ENCODE measurements around the gene WNK4.

The WNK4 gene

DNA sequence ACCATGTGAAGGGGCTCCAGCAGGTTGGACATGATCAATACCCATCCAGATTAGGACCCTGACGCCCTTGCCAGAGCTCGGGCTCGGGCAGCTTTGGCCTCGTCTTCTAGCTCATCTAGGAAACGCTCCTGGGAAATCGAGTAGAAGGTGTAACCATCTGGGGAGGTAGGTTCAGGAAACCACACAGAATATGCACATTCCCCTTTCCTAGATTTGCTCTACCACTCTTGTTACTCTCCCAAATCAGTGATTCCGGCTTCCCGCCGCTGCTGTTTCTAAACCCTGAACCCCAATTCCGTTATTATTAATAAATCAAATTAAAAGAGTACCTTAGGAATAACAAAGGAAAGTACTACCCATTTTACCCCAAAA lies 17.6 kb downstream of the WNK4 start:
- no peaks in the 10 kb centered on the region for H3K36me3 ChIP-seq (ENCODE audit: insufficient read depth, low read length)
- H3K27me3 ChIP-seq (ENCODE audit: insufficient read depth, low read length), result no peaks in the 10 kb centered on the region
- H3K4me3 ChIP-seq (ENCODE audit: low read depth, low read length), result peak overlapping the region; percentile 93
- H3K4me1 ChIP-seq (ENCODE audit: control insufficient read depth, insufficient read depth, low read length, unreplicated experiment), result peaks cover 9% of the 10 kb centered on the region
- no peak overlapping the region for H3K27ac ChIP-seq (ENCODE audit: low read depth, low read length)
- peaks cover 14% of the 10 kb centered on the region for H3K79me2 ChIP-seq (ENCODE audit: control insufficient read depth, insufficient read depth, low read length, unreplicated experiment)
- H2AFZ ChIP-seq (ENCODE audit: low read length, unreplicated experiment), result peak overlapping the region; percentile 62

DNA sequence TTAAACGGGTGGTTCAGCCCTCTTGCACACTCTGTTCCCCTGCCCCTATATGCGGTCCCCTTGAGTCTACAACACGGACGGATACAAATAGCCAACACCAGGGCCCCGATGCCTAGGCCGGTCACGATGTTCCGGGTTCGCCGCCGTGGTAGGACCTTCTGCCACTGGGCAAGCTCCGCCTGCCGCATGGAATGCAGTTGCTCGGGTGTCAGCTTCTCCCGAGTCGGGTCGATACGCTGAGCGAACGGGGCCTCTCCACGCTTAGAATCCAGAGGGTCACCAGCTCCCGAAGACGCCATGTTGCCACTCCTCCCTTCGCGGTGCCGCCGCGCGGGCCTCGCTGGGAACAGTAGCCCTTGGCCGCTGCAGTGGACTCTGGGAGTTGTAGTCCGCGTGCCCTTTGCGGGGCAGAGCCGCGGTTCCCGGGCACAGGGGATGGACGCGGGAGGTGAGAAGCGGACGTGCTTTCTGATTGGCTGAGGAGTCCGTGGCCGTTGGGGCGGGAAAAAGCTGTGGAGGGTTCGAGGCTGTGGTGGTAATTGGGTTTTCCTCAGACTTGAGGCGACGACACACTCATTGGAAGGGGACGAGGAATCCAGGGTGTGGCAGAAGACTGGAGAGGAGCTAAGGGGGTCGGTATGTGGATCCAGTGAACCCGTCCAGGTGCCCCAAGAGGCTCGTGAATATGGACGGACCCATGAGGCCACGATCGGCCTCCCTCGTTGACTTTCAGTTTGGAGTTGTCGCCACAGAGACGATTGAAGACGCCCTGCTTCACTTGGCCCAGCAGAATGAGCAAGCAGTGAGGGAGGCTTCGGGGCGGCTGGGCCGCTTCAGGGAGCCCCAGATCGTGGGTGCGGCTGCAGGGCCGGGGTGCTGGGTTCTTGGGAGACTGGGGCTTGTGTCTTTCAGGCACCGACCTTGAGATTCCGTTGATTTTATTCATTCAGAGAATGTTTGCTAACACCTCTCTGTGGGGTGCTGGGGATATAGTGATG lies 18.3 kb downstream of the WNK4 start, which contains the start of the genes CNTD1 and COA3:
CNTD1 (plus strand) TSS at position 479 of the 998 bp plus-strand sequence; CDS start at position 686, 207 bp downstream.
COA3 (minus strand) TSS at position 322 of the 998 bp plus-strand sequence; CDS start at position 299, 23 bp downstream.
- H3K27ac ChIP-seq (ENCODE audit: low read depth, low read length), result no peak within 1 kb of the TSS
- H3K4me3 ChIP-seq (ENCODE audit: low read depth, low read length), result peak within 1 kb of the TSS; percentile 93
- no peaks in the 10 kb centered on the region for H3K36me3 ChIP-seq (ENCODE audit: insufficient read depth, low read length)
- no peaks in the 10 kb centered on the region for H3K27me3 ChIP-seq (ENCODE audit: insufficient read depth, low read length)
- peaks cover 9% of the 10 kb centered on the region for H3K4me1 ChIP-seq (ENCODE audit: control insufficient read depth, insufficient read depth, low read length, unreplicated experiment)
- peak within 1 kb of the TSS; percentile 76 for H2AFZ ChIP-seq (ENCODE audit: low read length, unreplicated experiment)
- H3K79me2 ChIP-seq (ENCODE audit: control insufficient read depth, insufficient read depth, low read length, unreplicated experiment), result peaks cover 14% of the 10 kb centered on the region

DNA sequence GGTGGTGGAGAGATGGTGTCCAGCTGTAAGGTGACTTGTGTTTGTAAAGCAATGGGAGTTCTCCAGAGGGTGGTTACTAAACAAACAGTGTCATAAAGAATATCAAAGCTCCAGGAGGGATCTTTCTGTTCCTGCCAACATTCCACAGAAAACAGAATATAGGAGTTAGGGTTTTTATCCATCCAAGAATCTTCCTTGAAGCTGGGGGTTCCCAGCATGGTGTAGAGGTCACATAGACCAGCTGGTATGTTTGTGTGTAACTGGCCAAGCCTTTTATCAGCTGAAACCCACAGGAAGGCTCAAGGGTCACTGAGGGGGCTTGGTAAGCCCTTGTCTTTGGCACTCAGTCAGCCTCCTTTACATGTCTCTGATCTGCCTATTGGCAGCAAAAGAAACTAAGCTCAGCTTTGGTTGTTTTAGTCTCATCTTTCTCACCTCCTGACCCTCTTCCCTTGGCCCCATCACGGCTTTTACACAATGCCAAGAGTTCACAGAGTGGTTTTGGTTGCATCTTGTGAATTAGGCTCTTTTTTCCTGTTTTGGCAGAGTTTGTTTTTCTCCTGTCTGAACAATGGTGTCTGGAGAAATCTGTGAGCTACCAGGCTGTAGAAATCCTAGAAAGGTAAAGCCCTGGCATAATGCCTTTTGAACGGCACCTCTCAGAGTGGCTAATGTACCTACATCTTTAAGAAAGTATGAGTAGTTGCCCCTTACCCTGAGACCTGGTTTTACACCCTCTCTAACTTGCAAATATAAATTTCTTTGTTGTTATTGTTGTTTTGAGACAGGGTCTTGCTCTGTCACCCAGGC lies 22.9 kb downstream of the WNK4 start:
- Histone ChIP-seq H3K27ac (ENCODE audit: low read depth, low read length) (no peak overlapping the region), H3K36me3 (ENCODE audit: insufficient read depth, low read length) (no peaks in the 10 kb centered on the region), H3K4me1 (ENCODE audit: control insufficient read depth, insufficient read depth, low read length, unreplicated experiment) (no peaks in the 10 kb centered on the region), H2AFZ (ENCODE audit: low read length, unreplicated experiment) (no peak overlapping the region), H3K79me2 (ENCODE audit: control insufficient read depth, insufficient read depth, low read length, unreplicated experiment) (no peaks in the 10 kb centered on the region), H3K27me3 (ENCODE audit: insufficient read depth, low read length) (no peaks in the 10 kb centered on the region), H3K4me3 (ENCODE audit: low read depth, low read length) (no peak overlapping the region)

DNA sequence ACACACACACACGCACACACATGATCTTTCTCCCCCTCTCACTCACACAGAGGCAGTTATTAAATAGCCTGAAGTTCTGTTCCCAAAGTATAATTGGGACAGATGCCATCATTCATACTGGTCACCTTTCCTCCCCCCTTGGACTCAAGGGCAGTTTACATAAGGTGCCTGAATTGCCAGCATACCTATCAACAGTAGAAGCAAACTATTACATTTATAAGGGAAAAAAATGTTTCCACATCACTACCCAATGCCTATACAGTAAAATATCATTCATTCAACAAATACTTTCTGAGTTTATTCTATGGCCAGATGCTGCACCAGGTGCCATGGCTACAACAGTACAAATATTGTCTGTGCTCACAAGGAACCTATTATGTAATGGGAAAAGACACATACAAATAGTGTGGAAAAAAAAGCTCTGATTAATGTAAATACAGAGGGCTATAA lies 24.5 kb downstream of the WNK4 start:
- H3K27me3 ChIP-seq (ENCODE audit: insufficient read depth, low read length), result no peaks in the 10 kb centered on the region
- H2AFZ ChIP-seq (ENCODE audit: low read length, unreplicated experiment), result no peak overlapping the region
- no peak overlapping the region for H3K27ac ChIP-seq (ENCODE audit: low read depth, low read length)
- H3K4me3 ChIP-seq (ENCODE audit: low read depth, low read length), result no peak overlapping the region
- H3K79me2 ChIP-seq (ENCODE audit: control insufficient read depth, insufficient read depth, low read length, unreplicated experiment), result no peaks in the 10 kb centered on the region
- H3K4me1 ChIP-seq (ENCODE audit: control insufficient read depth, insufficient read depth, low read length, unreplicated experiment), result peaks cover 9% of the 10 kb centered on the region
- H3K36me3 ChIP-seq (ENCODE audit: insufficient read depth, low read length), result no peaks in the 10 kb centered on the region

DNA sequence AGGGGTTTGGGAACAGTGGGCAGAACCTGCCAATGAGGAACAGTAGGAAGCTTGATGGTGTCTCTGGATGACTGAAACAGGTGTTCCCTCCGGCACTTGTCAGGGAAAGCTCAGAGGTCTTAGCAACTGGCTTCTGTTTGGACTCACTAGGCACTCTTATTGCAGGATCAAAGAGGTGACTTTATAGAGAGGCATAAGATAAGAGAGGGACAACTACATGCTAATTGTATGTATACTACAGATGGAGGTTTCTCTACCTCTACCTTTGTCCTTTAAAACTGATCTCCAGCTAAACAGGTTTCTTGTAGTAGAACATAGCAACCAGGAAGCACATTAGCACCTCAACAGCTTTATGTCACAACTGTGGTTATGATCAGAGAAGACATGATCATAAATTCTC lies 25.8 kb downstream of the WNK4 start:
- H3K36me3 ChIP-seq (ENCODE audit: insufficient read depth, low read length), result peaks cover 5% of the 10 kb centered on the region; the same call in 1 of the 2 replicates
- no peak overlapping the region for H3K4me3 ChIP-seq (ENCODE audit: low read depth, low read length)
- H3K79me2 ChIP-seq (ENCODE audit: control insufficient read depth, insufficient read depth, low read length, unreplicated experiment), result no peaks in the 10 kb centered on the region
- H3K27me3 ChIP-seq (ENCODE audit: insufficient read depth, low read length), result no peaks in the 10 kb centered on the region
- no peak overlapping the region for H2AFZ ChIP-seq (ENCODE audit: low read length, unreplicated experiment)
- H3K4me1 ChIP-seq (ENCODE audit: control insufficient read depth, insufficient read depth, low read length, unreplicated experiment), result peaks cover 9% of the 10 kb centered on the region
- H3K27ac ChIP-seq (ENCODE audit: low read depth, low read length), result no peak overlapping the region

- peaks cover 12% of the 10 kb centered on the region for H3K4me1 ChIP-seq (ENCODE audit: control insufficient read depth, insufficient read depth, low read length, unreplicated experiment)
- H3K27me3 ChIP-seq (ENCODE audit: insufficient read depth, low read length), result no peaks in the 10 kb centered on the region
- H2AFZ ChIP-seq (ENCODE audit: low read length, unreplicated experiment), result no peak overlapping the region
- peaks cover 19% of the 10 kb centered on the region for H3K36me3 ChIP-seq (ENCODE audit: insufficient read depth, low read length)
- no peaks in the 10 kb centered on the region for H3K79me2 ChIP-seq (ENCODE audit: control insufficient read depth, insufficient read depth, low read length, unreplicated experiment)
- 0 out of 2 replicates have a peak overlapping the region, but pooled peaks have one; percentile 19 for H3K27ac ChIP-seq (ENCODE audit: low read depth, low read length)
- H3K4me3 ChIP-seq (ENCODE audit: low read depth, low read length), result no peak overlapping the region
These were observed 28.8 kb downstream of the WNK4 start for GRCh38 chr17:42809250-42809649.

DNA sequence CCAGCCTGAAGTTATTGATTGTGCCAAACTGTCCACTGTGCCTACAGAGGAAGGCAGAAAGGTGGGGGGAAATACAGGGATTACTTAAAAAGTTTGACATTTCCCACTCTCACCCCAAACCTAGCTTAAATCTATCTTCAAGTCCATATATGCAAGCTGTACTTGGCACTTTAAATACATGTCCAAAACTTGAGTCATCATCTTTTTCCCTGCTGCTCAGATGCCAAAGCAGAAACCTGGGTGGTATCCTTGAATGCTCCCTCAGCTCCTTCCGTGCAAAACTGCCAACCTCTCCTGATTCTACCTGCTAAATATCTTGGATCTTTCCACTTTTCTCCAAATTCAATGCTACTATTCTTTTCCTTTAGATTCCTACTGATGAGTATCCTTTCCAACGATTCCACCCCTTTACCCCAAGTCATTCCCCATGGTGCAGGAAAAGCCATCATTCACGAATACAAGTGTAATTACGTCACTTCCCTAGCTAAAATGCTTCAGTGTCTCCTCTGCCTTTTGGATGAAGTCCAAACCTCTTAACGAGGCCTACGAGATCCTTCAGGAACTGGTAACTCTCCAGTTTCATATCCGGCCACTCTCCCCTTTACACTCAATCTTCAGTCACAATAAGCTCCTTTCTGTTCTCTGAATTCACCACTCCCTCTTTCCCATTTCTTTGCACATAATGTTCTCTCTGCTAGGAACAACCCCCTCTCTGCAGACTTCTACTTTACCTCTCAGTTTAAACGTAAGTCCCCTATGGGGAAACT lies 34.4 kb downstream of the WNK4 start:
- peak overlapping the region; percentile 68 for H3K27ac ChIP-seq (ENCODE audit: low read depth, low read length)

GRCh38 chr17:42817866-42818265 lies 37.5 kb downstream of the WNK4 start:
- Histone ChIP-seq H3K4me1 (ENCODE audit: control insufficient read depth, insufficient read depth, low read length, unreplicated experiment) (peaks cover 28% of the 10 kb centered on the region), H3K27me3 (ENCODE audit: insufficient read depth, low read length) (no peaks in the 10 kb centered on the region), H3K36me3 (ENCODE audit: insufficient read depth, low read length) (peaks cover 55% of the 10 kb centered on the region), H3K27ac (ENCODE audit: low read depth, low read length) (peak overlapping the region; percentile 59), H3K4me3 (ENCODE audit: low read depth, low read length) (no peak overlapping the region), H2AFZ (ENCODE audit: low read length, unreplicated experiment) (no peak overlapping the region), H3K79me2 (ENCODE audit: control insufficient read depth, insufficient read depth, low read length, unreplicated experiment) (peaks cover 14% of the 10 kb centered on the region)

More for the DNA sequence above, 34.4 kb downstream of the WNK4 start:
- Histone ChIP-seq H3K4me1 (ENCODE audit: control insufficient read depth, insufficient read depth, low read length, unreplicated experiment) (peaks cover 28% of the 10 kb centered on the region), H3K4me3 (ENCODE audit: low read depth, low read length) (0 out of 2 replicates have a peak overlapping the region, but pooled peaks have one; percentile 3), H3K27me3 (ENCODE audit: insufficient read depth, low read length) (no peaks in the 10 kb centered on the region), H3K79me2 (ENCODE audit: control insufficient read depth, insufficient read depth, low read length, unreplicated experiment) (no peaks in the 10 kb centered on the region), H3K36me3 (ENCODE audit: insufficient read depth, low read length) (peaks cover 54% of the 10 kb centered on the region), H2AFZ (ENCODE audit: low read length, unreplicated experiment) (no peak overlapping the region)

- peaks cover 28% of the 10 kb centered on the region for H3K4me1 ChIP-seq (ENCODE audit: control insufficient read depth, insufficient read depth, low read length, unreplicated experiment)
- H3K27me3 ChIP-seq (ENCODE audit: insufficient read depth, low read length), result no peaks in the 10 kb centered on the region
- peaks cover 18% of the 10 kb centered on the region for H3K79me2 ChIP-seq (ENCODE audit: control insufficient read depth, insufficient read depth, low read length, unreplicated experiment)
- H3K4me3 ChIP-seq (ENCODE audit: low read depth, low read length), result no peak overlapping the region
- H3K36me3 ChIP-seq (ENCODE audit: insufficient read depth, low read length), result peaks cover 55% of the 10 kb centered on the region
- peak overlapping the region; percentile 59 for H3K27ac ChIP-seq (ENCODE audit: low read depth, low read length)
- no peak overlapping the region for H2AFZ ChIP-seq (ENCODE audit: low read length, unreplicated experiment)
These were observed 38.0 kb downstream of the WNK4 start for GRCh38 chr17:42818379-42818778.
